HAP-1 (cell line): Measurements from ENCODE around the gene NPM3.

Experiments used
- DNase-seq, 2 experiments: peaks; one replicate each; pipeline ENCODE4 v3.0.0-alpha.2; 2016 to 2020; ENCODE audit warnings: low spot score in 2 of 2
- H3K27me3 ChIP-seq: fragments of 250-450 bp; sonication (Bioruptor Pico); 2 replicates; pipeline ENCODE4 v1.5.1; 2020; ENCODE audit warnings: low read depth, mild to moderate bottlenecking, moderate library complexity
- H3K36me3 ChIP-seq: fragments of 250-450 bp; sonication (Bioruptor Pico); replicated peaks from 2 replicates; pipeline ENCODE4 v1.5.1; 2020; ENCODE audit warnings: mild to moderate bottlenecking
- H3K4me1 ChIP-seq: fragments of 250-450 bp; sonication (Bioruptor Pico); 2 replicates; pipeline ENCODE4 v1.5.1; 2020; ENCODE audit warnings: mild to moderate bottlenecking
- H3K4me3 ChIP-seq: fragments of 250-450 bp; sonication (Bioruptor Pico); 2 replicates; pipeline ENCODE4 v1.5.1; 2020; ENCODE audit warnings: mild to moderate bottlenecking, moderate library complexity
- H3K9me3 ChIP-seq: fragments of 250-450 bp; sonication (Bioruptor Pico); 2 replicates; pipeline ENCODE4 v1.5.1; 2020; ENCODE audit warnings: mild to moderate bottlenecking, moderate library complexity
- in situ Hi-C: fragments of 300-500 bp; cut with MboI; formaldehyde crosslinking; loops from 3 replicates; pipeline ENCODE4 v1.14.3; 2020; ENCODE audit warnings: low sequenced_read_pairs, inconsistent platforms, mixed read lengths

The NPM3 gene, protein sequence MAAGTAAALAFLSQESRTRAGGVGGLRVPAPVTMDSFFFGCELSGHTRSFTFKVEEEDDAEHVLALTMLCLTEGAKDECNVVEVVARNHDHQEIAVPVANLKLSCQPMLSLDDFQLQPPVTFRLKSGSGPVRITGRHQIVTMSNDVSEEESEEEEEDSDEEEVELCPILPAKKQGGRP

GRCh38 chr10:101782811-101783735 is at the start of gene NPM3:
NPM3 (minus strand) TSS chr10:101783446; CDS start chr10:101783390, 56 bp downstream.
- peak; percentile 85 to 94 for DNase-seq
- no peaks in the 10 kb centered on the region for H3K27me3 ChIP-seq
- H3K9me3 ChIP-seq = no peaks in the 10 kb centered on the region
- H3K36me3 ChIP-seq = peaks cover 38% of the 10 kb centered on the region
- in situ Hi-C loops = loop anchor here (5.0 kb wide), 2 partner anchors 176 to 571 kb away; no protein-coding TSS in a partner anchor
- peak within 1 kb of the TSS; percentile 85 for H3K4me3 ChIP-seq
- H3K4me1 ChIP-seq = peaks cover 21% of the 10 kb centered on the region

GRCh38 chr10:101832325-101832771 is 49.1 kb upstream of the NPM3 start:
- no peak for DNase-seq
- H3K27me3 ChIP-seq = no peaks in the 10 kb centered on the region
- no peaks in the 10 kb centered on the region for H3K9me3 ChIP-seq
- H3K4me3 ChIP-seq = no peak overlapping the region
- H3K36me3 ChIP-seq = no peaks in the 10 kb centered on the region
- in situ Hi-C loops = no loop called here
- peaks cover 5% of the 10 kb centered on the region for H3K4me1 ChIP-seq

- peaks cover 5% of the 10 kb centered on the region for H3K4me1 ChIP-seq
- in situ Hi-C loops = no loop called here
- H3K27me3 ChIP-seq = no peaks in the 10 kb centered on the region
- H3K4me3 ChIP-seq = peak overlapping the region; percentile 33
- DNase-seq = no peak
- no peaks in the 10 kb centered on the region for H3K9me3 ChIP-seq
- no peaks in the 10 kb centered on the region for H3K36me3 ChIP-seq
These were observed 48.0 kb upstream of the NPM3 start for GRCh38 chr10:101831169-101831811.

GRCh38 chr10:101830322-101831168 is 47.3 kb upstream of the NPM3 start:
- no peaks in the 10 kb centered on the region for H3K27me3 ChIP-seq
- H3K36me3 ChIP-seq = no peaks in the 10 kb centered on the region
- peak overlapping the region; percentile 33 for H3K4me3 ChIP-seq
- H3K9me3 ChIP-seq = no peaks in the 10 kb centered on the region
- in situ Hi-C loops = no loop called here
- H3K4me1 ChIP-seq = peaks cover 5% of the 10 kb centered on the region
- DNase-seq = peak; percentile 70 to 95

- DNase-seq = peak in 1 of 2 experiments; percentile 63
- no peak overlapping the region for H3K4me3 ChIP-seq
- in situ Hi-C loops = no loop called here
- no peaks in the 10 kb centered on the region for H3K27me3 ChIP-seq
- peaks cover 5% of the 10 kb centered on the region for H3K4me1 ChIP-seq
- H3K36me3 ChIP-seq = no peaks in the 10 kb centered on the region
- no peaks in the 10 kb centered on the region for H3K9me3 ChIP-seq
These were observed 46.5 kb upstream of the NPM3 start for GRCh38 chr10:101829561-101830315.

- Histone ChIP-seq H3K4me1 (peaks cover 5% of the 10 kb centered on the region), H3K36me3 (no peaks in the 10 kb centered on the region), H3K4me3 (no peak overlapping the region), H3K27me3 (no peaks in the 10 kb centered on the region), H3K9me3 (no peaks in the 10 kb centered on the region)
- no peak for DNase-seq
- in situ Hi-C loops = no loop called here
These were observed 45.7 kb upstream of the NPM3 start for GRCh38 chr10:101828766-101829551.

DNA sequence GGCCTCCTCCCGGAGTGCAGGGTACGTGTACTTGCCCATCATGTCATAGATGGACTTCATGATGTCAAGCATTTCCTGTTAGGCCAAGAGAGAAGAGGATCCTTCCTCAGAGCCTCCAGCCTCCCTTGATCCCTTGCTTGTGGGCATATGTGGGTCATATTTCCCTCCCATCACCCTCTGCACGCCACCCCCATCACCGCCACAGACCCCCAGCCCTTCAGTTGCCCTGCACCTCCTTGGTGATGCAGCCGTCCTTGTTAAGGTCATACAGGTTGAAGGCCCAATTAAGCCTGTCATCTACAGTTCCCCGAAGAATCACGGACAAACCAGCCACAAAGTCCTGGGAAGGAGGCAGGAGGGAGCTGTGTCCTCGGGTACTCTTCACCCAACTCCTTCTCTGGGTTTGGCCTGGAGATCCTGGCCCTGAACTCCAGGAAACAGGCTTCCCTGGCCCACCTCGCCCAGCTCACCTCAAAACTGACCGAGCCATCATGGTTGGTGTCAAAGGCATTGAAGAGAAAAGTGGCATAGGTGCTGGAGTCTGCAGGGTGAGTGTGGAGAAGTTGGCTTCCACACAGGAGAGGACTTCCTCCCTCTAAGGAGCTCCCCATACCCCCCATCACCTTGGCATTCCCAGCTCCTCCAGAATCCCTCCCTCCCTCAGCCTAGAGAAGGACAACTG is 44.8 kb upstream of the NPM3 start:
- Histone ChIP-seq H3K4me1 (peaks cover 5% of the 10 kb centered on the region), H3K9me3 (no peaks in the 10 kb centered on the region), H3K27me3 (no peaks in the 10 kb centered on the region), H3K36me3 (no peaks in the 10 kb centered on the region), H3K4me3 (no peak overlapping the region)
- no peak for DNase-seq
- in situ Hi-C loops = no loop called here

GRCh38 chr10:101826852-101827434 is 43.7 kb upstream of the NPM3 start:
- DNase-seq = no peak
- no peaks in the 10 kb centered on the region for H3K36me3 ChIP-seq
- in situ Hi-C loops = no loop called here
- peaks cover 5% of the 10 kb centered on the region for H3K4me1 ChIP-seq
- no peak overlapping the region for H3K4me3 ChIP-seq
- H3K9me3 ChIP-seq = no peaks in the 10 kb centered on the region
- no peaks in the 10 kb centered on the region for H3K27me3 ChIP-seq

DNA sequence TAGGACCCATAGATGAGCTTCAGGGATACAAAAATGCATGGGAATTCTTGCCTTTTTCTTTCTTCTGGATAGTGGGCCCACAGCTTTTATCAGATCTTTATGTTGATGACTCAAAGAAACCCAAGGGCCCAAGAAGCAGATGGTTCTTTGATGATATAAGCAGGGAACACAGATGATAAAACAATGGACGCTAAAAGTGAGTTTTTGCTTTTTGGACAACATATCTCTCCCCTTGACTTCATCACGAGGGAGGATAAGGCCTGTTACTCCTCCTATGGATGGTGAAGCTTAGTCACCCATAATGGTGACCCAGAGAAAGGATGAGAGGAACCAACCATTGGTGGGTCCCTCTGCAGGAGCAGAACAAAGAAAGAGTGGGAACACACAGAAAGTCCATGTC is 41.5 kb upstream of the NPM3 start:
- H3K36me3 ChIP-seq = no peaks in the 10 kb centered on the region
- no peak for DNase-seq
- in situ Hi-C loops = no loop called here
- H3K9me3 ChIP-seq = no peaks in the 10 kb centered on the region
- H3K4me3 ChIP-seq = no peak overlapping the region
- H3K27me3 ChIP-seq = no peaks in the 10 kb centered on the region
- H3K4me1 ChIP-seq = no peaks in the 10 kb centered on the region

GRCh38 chr10:101818872-101819633 is 35.8 kb upstream of the NPM3 start:
- H3K4me1 ChIP-seq = peaks cover 4% of the 10 kb centered on the region
- H3K9me3 ChIP-seq = no peaks in the 10 kb centered on the region
- H3K4me3 ChIP-seq = peak overlapping the region; percentile 74
- DNase-seq = no peak
- in situ Hi-C loops = no loop called here
- no peaks in the 10 kb centered on the region; the same call in 1 of the 2 replicates for H3K36me3 ChIP-seq
- H3K27me3 ChIP-seq = no peaks in the 10 kb centered on the region
